HG03135 (cell line): ENCODE data around the gene TTC33.

Source experiments
- ATAC-seq: cut with Tn5 transposase; IDR thresholded peaks from one replicate; pipeline ENCODE4 v1.9.1; 2021; ENCODE audit warnings: mild to moderate bottlenecking, moderate library complexity; ENCODE audit not compliant: unreplicated experiment

The TTC33 gene

DNA sequence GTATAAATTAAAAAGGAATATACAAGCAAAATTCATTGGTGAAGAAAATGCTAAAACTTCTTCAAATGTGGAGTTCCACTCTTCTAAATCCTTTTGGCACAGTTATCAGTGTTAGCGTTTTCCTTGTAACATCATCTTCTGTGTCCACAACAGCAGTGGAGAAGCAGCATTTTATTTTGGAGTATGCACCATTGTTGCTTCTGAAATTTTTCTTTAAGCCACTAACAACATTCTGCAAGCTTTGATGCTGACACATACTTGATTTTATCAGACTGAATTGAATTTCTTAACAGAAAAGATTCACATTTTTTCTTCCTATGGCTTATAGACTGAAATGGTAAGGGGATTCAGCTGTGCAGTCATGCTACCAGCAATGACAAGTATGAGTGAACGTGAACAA, 136.8 kb downstream of the TTC33 start:
- no peak for ATAC-seq

GRCh38 chr5:40616781-40617180, 139.0 kb downstream of the TTC33 start:
- ATAC-seq, result no peak

GRCh38 chr5:40615586-40616170, 140.1 kb downstream of the TTC33 start:
- no peak for ATAC-seq

GRCh38 chr5:40614923-40615585, 140.7 kb downstream of the TTC33 start:
- ATAC-seq, result no peak

GRCh38 chr5:40614466-40614865, 141.3 kb downstream of the TTC33 start:
- no peak for ATAC-seq

GRCh38 chr5:40607202-40607601, 148.6 kb downstream of the TTC33 start:
- no peak for ATAC-seq

- ATAC-seq, result no peak
These were observed 149.5 kb downstream of the TTC33 start for GRCh38 chr5:40606077-40606765.

- no peak for ATAC-seq
These were observed 150.3 kb downstream of the TTC33 start for GRCh38 chr5:40605295-40605958.

DNA sequence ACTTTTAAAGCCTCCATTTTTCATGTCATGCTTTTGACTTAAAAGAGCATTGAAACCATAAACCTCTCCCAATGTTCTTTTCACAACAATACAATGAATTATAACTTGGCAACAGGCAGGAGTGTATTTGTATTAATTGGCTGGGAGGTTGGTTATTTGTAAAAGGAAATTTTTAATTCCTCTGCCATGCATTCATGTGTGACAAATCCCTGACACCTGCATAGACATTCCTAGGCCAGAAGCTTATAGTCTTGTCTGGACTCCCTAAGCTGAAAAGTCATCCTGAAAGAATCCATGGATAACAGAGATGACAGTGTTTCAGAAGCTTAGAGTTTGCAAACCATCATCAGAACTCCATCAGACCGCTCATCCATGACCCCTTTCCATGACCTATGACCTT, 152.4 kb downstream of the TTC33 start:
- no peak for ATAC-seq

GRCh38 chr5:40601198-40601868, 154.4 kb downstream of the TTC33 start:
- no peak for ATAC-seq

DNA sequence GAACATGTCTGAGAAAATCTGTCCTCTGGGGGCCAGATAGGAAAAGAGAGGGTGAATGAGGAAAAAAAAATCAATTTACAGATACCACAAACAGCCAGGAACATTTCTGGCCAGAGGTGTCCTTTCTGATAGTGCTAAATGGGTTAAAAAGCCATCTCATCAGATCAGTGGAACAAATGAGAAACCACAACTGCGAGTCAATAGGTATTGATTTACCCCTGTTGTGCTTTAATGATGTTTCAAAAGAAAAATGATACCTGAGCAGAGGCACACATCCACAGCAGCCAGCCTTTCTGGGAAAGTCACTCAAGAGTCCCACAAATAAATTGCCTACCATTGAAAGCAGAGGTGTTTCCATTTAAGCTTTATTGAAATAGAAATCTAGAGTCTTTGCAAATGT, 155.4 kb downstream of the TTC33 start:
- no peak for ATAC-seq

DNA sequence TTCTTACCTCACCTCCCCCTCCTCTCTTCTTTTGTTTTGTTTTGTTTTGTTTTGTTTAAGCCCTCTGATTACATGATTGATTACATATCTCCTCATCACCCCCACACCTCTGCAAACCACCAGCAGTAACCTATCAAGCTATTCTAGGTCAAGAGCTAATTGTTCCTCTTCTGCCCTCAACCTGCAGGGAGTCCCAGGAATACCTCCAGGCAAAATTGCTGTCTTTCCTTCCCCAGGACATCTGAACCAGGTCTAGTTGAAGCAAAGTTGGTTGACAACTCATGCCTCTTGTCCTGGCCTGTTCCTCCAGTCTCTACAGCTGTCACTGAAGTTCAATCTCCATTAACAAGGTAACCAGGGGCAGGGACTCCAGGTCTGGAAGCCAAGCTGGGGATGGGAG, 156.1 kb downstream of the TTC33 start:
- ATAC-seq, result no peak

DNA sequence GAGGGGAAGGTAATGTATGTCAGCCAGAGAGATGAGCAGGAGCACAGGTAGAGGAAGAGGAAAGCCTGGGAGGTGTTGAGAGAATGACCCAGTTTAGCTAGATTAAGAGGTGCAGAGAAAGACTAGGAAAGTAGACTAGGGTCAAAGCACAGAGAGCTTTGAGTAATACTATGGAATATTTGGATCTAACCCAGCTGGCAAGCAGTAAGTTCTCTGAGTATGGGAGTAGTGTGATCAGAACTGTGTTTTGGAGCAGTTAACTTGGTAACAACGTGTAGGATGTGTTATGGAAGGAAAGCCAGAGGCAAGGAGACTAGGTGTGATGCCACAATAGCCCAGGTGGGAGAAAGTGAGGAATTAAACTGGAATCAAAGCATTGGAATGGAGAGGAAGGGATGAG, 160.9 kb downstream of the TTC33 start:
- no peak for ATAC-seq

GRCh38 chr5:40591727-40592396, 163.9 kb downstream of the TTC33 start:
- peak; percentile 97 for ATAC-seq

DNA sequence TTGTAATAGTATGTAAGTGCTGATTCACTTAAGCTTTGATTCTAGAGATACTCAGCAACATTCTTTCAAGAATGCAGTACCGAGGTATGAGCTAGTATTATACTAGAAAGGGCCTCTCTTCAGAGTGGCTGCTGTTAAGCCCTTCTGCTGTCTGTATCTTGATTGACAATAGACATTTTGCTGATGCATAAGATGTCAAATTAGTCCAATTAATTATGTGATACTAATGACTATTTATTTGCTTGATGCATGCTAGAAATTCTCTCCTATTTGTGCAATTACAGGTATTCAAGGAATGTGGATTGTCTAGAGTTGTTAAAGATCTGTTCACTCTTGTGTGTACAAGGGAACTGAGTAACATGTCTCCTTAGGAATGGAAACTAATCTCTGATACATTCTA, 168.4 kb downstream of the TTC33 start:
- no peak for ATAC-seq

GRCh38 chr5:40585537-40586267, 170.1 kb downstream of the TTC33 start:
- no peak for ATAC-seq

GRCh38 chr5:40584054-40584453, 171.7 kb downstream of the TTC33 start:
- ATAC-seq, result no peak

DNA sequence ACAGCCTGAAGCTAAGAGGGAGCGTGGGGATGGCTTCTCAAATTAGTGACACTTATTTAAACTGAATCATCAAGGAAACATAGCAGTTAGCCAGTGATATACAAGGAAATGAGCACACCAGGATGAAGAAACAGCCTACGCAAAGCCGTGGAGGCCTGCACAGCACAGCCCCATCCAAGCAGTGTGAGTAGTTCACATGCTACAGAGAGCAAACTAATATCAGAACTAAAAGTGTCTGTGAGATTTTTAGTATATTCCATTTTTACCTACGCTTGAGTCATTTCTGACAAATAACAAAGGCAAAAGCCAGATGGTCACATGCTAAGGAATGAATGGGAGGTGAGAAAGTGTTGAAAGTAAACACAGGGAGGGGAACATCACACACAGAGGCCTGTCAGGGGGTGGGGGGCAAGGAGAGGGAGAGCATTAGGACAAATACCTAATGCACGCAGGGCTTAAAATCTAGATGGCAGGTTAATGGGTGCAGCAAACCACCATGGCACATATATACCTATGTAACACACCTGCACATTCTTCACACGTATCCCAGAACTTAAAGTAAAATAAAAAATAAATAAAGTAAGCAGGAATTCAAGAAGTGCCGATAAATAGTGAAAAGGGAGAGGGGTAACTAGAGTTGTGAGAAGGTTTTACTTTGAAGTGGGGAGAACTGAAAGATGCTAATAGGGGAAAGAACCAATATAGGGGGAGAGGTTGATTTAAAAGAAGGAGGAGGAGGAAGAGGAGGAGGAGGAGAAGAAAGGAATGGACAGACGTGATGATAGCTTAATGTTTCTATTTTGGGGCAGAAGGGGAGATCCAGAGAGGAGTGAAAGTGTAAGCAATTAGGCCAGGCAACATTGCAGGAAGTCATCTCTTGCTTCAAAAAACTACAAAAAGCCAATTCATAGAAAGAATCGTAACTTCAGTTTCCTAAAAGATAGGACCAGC, 177.0 kb downstream of the TTC33 start:
- ATAC-seq, result peak; percentile 90

- no peak for ATAC-seq
These were observed 178.0 kb downstream of the TTC33 start for GRCh38 chr5:40577718-40578117.
